Effector CD8-positive, alpha-beta T cell (primary cell): ENCODE data around the gene DYNC2I2.

ENCODE experiments used
- DNase-seq: peaks from one replicate; lab custom pipeline; 2025; lab: John Stamatoyannopoulos, UW

DYNC2I2 gene

GRCh38 chr9:128635266-128636023, 21.2 kb downstream of the DYNC2I2 start:
- no peak for DNase-seq

- no peak for DNase-seq
These were observed 21.9 kb downstream of the DYNC2I2 start for GRCh38 chr9:128634651-128635262.

DNA sequence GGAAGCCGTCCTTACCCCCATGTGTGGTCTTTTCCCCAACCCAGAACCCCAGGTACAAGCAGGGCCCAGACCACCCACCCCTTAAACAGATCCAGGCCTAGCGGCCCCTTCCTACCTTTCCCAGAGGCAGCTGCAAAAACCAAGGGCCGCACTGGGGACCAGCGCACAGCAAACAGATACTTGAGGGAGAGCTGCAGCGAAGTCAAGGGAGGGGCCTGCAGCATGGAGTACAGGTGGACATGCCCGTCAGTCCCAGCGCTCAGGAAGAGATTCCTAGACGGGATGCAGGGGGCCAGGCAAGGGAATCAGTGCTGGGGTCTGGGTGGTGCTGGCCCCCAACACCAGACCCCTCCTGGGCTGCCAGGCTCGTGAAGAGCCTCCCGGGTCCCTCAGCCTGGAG, 22.5 kb downstream of the DYNC2I2 start:
- no peak for DNase-seq

GRCh38 chr9:128633601-128634000, 23.0 kb downstream of the DYNC2I2 start:
- no peak for DNase-seq

- DNase-seq = no peak
These were observed 23.6 kb downstream of the DYNC2I2 start for GRCh38 chr9:128633057-128633456.

DNA sequence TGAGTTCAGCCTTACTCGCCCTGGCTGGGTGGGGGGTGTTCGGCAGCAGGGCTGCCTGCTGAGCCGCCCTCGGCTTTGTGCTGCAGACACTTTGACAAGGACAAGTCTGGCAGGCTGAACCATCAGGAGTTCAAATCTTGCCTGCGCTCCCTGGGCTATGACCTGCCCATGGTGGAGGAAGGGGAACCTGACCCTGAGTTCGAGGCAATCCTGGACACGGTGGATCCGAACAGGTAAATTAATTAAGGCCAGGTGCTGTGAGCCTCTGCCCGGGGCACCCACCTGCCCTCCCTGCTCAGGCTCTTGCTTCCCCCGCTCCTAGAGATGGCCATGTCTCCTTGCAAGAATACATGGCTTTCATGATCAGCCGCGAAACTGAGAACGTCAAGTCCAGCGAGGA, 24.2 kb downstream of the DYNC2I2 start:
- DNase-seq = no peak

DNA sequence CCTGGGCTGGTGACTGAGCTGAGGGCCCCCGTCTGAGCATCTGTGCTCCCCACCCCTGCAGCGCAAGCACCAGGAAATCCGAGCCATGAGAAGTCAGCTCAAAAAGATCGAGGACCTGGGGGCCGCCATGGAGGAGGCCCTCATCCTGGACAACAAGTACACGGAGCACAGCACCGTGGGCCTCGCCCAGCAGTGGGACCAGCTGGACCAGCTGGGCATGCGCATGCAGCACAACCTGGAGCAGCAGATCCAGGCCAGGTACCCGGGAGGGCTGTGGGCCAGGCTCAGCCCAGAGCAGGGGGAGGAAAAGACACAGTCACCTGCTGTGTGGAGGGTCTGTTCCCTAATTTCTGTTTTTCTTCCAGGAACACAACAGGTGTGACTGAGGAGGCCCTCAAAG, 24.6 kb downstream of the DYNC2I2 start:
- no peak for DNase-seq

DNA sequence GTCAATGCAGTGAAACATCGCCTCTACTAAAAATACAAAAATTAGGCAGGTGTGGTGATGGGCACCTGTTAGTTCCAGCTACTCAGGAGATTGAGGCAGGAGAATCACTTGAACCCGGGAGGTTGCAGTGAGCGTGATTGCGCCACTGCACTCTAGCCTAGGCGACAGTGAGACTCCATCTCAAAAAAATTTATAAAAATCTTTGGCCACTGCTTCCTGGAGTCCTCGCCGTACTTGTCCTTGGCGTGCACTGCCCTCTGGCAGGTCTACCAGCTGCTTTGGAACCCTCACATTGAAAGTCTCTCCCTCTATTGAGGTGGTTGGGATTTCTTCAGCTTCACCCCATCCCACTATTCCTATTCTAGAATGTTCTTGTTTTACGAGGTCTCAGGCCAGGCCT, 25.0 kb downstream of the DYNC2I2 start:
- DNase-seq = no peak

GRCh38 chr9:128629852-128630545, 26.6 kb downstream of the DYNC2I2 start:
- no peak for DNase-seq

DNA sequence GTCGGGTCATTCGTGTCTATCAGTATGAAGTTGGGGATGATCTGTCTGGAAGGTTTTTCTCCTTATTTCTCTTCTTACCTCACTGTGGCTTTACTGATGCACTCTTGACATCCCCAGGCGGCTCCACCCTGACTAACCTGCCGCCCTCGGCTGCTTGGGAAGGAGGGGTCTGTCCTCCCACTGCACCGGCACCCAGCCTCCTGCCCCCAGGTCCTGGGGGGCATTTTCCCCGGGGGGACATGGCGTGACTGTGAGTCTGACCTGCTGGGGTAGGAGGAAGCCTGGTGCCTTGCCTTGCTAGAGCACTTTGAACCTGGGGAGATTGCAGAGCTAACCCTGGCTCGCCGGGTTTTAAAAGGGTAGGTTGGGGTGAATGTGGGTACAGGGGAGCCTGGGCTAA, 27.5 kb downstream of the DYNC2I2 start:
- DNase-seq = no peak

- no peak for DNase-seq
These were observed 28.1 kb downstream of the DYNC2I2 start for GRCh38 chr9:128628471-128629048.

DNA sequence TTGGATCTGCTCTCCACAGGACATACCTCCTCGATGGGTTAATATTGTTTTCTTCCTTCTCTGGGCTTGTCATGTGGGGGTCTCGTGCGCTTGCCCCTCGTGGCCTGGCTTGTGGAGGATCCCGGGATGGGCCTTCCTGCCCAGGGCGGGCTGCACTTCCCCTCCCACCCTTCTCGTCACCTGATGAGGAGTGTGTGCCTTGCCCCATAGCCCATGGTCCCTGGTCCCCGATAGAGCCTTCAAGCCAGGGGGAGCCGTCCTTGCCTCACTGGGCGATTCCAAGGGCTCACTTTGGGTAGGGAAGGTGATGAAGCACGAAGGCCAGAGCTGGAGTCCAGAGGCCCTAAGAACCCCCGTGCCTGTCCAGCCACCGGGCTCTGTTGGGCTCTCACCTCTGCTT, 28.7 kb downstream of the DYNC2I2 start:
- no peak for DNase-seq

GRCh38 chr9:128627127-128627715, 29.4 kb downstream of the DYNC2I2 start:
- DNase-seq = no peak

DNA sequence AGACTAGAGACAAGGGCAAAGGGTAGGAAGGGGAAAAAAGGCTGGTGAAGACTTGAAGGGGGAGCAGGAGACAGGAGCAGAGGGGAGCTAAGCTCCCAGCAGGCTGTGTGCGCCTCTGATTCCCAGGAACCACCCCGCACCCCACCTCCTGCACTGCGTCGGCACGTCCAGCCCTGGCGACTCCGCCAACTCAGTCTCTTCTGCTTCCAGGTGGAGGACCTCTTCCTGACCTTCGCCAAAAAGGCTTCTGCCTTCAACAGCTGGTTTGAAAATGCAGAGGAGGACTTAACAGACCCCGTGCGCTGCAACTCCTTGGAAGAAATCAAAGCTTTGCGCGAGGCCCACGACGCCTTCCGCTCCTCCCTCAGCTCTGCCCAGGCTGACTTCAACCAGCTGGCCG, 30.5 kb downstream of the DYNC2I2 start:
- DNase-seq = no peak

GRCh38 chr9:128625391-128626146, 31.1 kb downstream of the DYNC2I2 start:
- DNase-seq = no peak

- DNase-seq = no peak
These were observed 32.1 kb downstream of the DYNC2I2 start for GRCh38 chr9:128624566-128624965.

DNA sequence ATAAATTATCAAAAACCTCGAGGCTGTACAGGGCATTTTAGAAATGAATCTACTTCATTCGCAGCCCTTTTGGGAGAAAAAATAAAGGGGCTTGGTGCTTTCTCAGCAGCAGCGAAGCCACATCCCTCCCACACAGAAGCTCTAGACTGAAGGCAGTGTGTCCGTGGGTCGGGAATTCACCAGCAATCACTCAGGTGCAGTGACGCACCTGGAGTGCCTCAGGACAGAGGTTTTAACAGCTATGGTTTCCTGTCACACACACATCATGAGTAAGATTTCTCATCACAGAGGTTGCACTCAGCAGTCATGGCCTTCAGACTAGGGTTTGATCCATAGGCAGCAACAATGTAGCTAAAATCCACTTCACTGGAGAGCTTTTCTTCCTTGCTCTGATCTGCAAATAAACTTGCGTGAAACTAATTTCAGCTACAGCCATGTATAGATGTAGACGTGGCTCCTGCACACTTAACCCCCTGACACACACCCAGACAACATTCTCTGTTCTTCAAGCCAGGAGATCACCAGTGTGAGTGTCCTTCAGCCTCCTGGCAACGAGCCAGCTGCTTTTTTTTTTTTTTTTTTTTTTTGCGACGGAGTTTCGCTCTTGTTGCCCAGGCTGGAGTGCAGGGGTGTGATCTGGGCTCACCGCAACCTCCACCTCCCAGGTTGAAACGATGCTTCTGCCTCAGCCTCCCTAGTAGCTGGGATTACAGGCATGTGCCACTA, 34.8 kb downstream of the DYNC2I2 start:
- DNase-seq = no peak

- DNase-seq = no peak
These were observed 36.9 kb downstream of the DYNC2I2 start for GRCh38 chr9:128619779-128620178.

DNA sequence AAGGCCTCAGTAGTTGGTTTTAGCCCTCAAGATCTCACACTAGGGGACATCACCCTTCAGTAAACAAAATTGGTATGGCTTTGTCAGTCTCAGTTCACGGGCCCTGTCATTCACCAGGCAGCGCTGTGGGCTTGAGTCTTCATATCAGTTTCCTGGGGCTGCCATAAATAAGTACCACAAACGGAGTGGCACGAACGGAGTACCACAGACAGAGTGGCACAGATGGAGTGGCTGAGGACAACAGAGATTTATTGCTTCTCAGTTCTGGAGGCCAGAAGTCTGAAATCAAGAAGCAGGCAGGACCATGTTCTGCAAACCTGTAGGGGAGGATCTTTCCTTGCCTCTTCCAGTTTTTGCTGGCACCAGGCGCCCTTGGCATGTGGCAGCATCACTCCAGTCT, 37.5 kb downstream of the DYNC2I2 start:
- no peak for DNase-seq

DNA sequence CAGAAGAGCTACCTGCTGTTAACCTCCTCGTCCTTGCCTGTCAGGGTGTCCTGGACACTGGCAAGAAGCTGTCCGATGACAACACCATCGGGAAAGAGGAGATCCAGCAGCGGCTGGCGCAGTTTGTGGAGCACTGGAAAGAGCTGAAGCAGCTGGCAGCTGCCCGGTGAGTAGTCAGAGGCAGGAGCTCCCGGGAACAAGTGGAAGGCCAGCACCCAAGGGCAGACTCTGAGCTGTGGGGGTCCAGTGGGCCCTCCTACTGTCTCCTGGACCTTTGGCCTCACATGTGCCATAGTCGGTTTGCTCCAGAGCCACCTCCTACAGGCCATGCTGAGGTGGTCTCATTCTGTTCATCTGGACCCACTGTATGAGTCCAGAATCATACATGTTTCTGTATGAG, 38.7 kb downstream of the DYNC2I2 start:
- no peak for DNase-seq

- DNase-seq = no peak
These were observed 41.1 kb downstream of the DYNC2I2 start for GRCh38 chr9:128615571-128615970.
